Stimulated activated CD8-positive, alpha-beta memory T cell treated with anti-CD3 and anti-CD28 coated beads, Interleukin-7, amount 100 ng/mL, for 4 hours (primary cell): ENCODE results near the gene OXLD1.

Experiments used
- DNase-seq, 2 donors: peaks; one replicate each; pipeline ENCODE4 v3.0.0-alpha.2; 2020; ENCODE audit warnings: low read depth in 2 of 2

OXLD1 gene

GRCh38 chr17:81616877-81617276 lies 49.5 kb downstream of the OXLD1 start:
- DNase-seq = no peak

GRCh38 chr17:81615401-81615930 lies 50.9 kb downstream of the OXLD1 start:
- no peak for DNase-seq
